GM21515 (cell line): ENCODE data around the gene ERRFI1.
A peak's percentile ranks its signal among the peaks of the same experiment; 100 is the strongest.

Experiments used
- ATAC-seq: cut with Tn5 transposase; IDR thresholded peaks from one replicate; pipeline ENCODE4 v1.9.1; 2021; ENCODE audit not compliant: unreplicated experiment

ERRFI1 gene

DNA sequence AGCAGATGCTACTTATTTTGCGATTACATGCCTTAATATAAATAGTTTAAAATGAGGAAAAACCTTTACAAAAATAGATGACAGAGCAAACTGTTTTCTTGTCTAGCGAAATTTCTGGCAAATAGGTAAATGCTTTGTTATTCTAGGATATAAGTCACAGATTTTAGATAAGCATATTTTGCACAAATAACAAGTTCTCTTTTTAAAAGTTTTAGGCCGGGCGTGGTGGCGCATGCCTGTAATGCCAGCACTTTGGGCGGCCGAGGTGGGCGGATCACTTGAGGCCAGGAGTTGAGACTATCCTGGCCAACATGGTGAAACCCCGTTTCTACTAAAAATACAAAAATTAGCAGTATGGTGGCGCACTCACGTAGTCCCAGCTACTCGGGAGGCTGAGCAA lies 20.3 kb upstream of the ERRFI1 start:
- ATAC-seq, result no peak

DNA sequence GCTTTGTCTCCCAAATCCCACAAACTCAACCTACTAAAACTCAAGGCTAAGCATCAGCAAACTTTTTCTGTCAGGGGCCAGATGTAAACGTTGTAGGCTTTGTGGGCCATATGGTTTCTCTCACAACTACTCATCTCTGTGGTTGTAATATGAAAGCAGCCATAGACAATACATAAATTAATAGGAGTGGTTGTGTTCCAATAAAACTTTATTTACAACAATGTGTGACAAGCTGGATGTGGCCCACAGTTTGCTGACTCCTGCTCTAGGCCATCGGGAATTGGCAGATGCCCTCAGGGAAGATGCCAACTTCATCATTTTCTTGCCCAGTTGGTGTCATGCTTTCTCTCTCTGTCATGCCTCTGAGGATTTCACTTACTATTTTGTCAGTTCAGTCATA lies 17.5 kb upstream of the ERRFI1 start:
- ATAC-seq, result no peak

DNA sequence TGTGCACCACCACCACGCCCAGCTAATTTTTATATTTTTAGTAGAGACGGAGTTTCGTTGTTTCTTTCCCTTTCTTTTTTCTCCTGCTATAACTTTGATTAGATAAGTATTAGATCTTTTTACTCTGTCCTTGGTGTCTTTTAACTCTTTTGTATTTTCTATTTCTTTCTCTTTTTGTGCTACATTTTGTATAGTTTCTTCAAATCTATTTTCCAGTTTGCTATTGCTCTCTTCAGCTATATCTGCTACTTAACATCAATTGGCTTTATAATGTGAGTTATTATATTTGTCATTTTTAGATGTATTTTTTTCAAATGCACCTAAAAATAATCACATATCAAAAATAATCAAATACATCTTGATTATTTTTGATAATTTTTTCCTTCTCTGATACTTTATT lies 16.0 kb upstream of the ERRFI1 start:
- no peak for ATAC-seq

DNA sequence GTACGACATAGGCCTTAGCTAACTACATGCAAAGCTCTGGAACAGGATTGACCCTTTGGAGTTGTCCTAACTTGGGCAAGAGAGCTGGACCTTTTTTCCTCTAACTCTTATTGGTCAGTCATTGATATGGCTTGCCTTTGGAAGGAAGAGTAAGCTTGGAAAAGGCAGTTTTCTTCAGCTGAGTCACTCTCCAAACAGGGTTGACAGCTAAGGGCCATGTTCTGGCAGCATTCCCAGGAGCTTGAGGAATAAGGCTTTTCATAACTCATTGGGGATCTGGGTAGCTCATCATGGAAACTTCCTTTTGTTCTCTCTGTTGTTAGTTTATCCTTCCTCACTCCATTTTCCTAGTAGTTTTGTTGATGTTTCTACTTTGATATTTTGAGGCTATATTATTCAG lies 14.5 kb upstream of the ERRFI1 start:
- ATAC-seq, result no peak

DNA sequence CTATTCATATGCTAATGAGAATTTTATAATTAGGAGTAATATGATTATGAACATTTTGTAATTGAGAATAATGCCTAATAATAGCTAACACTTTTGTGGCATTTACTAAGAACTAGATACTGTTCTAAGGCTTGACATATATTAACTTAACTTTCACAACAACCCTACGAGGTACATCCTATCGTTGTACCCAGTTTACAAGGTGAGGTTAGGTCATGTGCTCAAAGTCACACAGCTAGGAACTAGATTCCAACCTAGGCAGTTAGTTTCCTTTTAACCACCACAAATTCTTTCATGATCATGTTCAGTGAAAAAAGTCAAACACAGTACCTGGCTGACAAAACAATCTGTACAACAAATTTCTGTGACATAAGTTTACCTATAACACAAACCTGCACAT lies 13.0 kb upstream of the ERRFI1 start:
- ATAC-seq, result no peak

DNA sequence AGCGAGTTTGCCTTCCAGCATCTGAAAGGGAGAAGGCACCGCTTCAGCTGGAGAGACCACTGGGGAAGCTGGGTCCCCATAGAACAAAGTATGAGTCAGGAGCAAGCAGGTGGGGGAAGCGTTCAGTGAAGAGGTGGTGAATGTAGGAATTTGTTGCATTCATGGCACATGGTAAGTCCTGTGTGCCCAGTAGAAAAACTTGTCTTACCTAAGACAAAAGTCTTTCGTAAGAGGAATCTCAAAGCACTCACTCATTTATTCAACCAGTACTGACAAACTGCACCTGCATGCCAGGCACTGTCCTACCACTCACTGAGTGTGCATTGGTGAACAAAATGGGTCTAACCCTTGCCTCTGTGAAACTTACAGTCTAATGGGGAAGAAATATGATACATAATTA lies 9.2 kb upstream of the ERRFI1 start:
- ATAC-seq, result no peak

DNA sequence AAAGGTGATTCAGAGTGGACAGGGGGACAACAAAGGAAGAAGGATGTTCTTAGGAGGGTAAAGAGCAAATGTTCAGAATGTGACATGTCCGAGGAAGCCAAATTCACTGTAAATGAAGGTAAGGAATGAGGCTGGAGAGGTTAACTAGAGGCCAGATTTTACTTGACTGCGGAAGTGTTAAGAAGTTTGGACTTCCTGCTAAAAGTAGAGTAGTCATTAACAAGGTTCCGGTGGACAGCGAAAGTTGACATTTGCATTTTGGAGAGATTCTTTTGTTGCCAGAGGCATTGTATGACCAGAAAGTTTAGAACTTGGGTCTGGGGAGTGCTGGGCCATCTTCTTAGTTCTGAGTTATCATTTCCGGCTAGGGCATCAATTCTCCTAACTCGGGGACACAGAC lies 7.2 kb upstream of the ERRFI1 start:
- no peak for ATAC-seq

DNA sequence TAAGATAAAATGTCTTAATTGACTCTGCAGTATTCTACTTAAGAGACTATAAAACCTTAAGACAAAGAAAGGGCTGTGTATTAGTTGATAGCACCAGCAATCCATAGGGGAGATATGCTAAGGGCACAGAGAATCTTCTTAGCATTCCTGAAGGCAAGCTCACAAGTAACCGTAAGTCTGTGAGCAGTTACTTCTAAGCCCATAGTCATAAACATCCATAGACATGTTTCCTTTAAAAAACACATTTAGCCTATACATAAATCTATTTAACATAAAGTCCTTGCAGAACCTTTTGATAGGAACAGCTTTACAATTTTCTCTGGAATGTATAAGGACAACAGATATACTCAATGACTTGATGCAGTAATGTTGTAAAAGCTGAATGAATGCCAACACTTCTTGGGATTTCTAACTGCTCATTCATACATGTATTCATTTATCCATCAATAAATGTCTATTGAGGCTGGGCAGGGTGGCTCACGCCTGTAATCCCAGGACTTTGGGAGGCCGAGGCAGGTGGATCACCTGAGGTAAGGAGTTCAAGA lies 6.3 kb upstream of the ERRFI1 start:
- no peak for ATAC-seq

DNA sequence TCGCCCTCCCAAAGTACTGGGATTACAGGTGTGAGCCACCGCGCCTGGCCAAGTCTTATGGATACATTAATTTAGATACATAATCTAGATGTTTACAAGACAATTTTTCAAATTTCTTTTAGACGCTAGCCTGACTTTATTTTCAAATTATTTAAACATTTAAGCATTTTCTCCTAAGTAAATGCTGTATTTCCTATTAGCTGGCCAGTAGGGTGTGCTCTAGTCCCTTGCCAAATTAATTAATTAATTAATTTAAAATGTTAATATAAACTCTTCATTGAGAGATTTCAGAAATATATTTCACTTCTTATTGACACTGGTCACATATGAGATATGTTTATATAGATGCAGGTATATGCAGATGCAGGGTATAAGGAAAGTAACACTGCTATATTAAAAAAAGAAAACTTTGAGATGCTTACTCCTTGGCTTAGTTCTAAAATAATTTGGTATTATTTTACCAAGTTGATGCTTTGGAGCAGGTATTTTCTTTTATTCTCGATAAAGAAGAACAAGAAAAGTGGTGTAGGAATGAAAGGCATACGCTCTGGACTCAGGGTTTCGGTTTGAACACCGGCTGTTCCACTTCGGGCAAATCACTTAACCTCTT lies 5.2 kb upstream of the ERRFI1 start:
- ATAC-seq, result no peak

DNA sequence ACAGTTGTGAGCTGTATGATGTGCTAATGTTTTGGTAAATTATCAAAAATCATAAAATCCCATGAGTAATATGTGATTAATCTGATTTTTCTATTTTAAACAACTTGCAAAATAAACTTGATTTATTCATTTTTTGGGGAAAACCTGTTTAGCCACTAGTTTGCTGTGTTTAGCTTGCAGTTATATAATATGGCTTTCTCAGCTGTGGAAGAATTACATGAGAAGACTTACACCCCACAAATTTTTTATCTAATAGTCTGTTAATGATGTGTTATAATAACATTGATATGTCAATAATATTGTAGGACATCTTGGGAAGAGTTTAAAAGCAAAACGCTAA lies 2.4 kb upstream of the ERRFI1 start:
- no peak for ATAC-seq

DNA sequence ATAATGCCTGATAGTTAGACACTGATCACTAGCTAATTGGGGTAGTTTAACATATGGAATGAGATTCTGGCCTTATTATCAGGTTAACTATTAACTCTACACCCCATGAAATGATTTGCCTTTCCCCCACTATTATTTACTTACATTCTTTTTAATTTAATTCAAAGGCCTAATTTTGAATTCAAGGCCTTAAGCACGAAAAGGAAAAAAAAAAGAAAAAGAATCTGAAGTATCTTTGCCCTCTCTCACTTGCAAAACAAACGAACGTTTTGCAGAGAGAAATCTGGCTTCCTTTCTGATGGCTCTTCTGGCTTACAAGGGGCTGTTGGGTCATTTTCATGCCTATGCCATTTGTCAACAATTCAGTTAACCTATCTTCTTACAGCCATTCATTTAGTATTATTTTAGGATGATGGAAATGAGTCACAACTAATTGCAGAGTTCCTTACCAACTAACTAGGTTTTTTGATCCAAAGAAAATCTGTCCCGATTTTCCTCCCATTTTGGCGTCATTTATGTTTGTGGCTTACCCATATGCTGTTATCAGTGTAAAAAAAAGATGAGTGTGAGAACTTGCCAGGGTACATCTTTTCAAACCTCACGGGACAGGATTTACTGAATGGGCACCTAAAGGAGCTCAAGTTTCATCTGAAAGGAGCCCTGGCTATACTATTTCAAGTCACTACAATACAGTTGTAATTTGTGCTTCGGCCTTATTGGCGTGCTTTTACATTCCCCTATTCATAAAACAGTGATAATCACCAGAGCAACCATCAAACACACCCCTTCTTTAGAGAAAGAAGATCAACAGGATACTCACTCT lies 1.9 kb upstream of the ERRFI1 start:
- no peak for ATAC-seq

DNA sequence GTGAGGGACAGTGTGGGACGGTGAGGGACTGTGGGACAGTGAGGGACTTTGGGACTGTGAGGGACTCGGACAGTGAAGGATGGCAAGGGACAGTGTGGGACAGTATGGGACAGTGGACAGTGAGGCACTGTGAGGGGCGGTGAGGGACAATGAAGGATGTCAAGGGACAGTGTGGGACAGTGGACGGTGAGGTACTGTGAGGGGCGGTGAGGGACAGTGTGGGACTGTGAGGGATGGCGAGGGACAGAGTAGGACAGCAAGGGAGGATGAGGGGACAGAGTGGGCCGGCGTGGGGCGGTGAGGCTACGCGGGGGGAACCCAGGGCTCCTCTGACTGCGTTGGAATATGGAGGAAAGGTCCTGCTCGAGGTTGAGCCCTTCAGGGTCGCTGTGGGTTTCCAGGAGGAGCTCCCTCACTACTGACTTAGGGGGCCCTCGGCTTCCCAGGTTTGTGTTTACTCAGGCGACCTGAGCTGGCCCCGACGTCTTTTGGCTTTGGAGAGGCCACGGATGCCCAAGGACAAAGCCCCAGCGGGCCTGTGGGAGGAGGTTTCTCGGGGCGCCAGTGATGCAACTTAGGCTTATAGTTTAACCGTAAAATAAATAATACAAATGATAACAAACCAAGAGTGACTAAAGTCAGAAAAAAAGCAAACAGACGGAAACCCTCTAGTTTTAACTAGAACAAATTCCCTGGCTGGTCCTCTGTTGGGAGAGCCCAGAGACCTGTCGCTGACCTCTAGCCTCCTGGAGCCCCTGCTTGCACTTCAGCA lies 1.1 kb upstream of the ERRFI1 start:
- ATAC-seq, result no peak

DNA sequence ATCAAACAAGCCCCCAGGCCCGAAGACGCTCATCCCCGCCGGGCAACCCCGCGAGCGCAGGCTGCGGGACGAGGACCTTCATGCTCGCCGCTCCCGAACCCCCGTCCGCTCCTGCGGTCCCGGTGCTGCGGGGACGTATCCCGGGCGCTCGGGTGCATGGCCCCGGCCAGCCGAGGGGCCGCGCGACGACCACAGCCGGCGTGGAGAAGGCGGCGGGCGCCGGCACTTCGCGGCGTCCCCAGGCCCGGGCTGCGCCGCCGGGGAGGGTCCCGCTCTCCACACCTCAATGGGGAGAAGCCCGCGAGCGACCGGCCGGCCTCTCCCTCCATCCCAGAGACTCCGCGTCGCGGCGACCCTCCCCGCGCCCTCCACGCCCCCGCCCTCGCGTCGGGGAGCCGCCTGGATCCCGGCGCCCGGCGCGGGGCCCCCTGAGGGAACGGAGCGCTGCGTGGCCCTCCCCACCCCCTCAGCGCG lies 401 bp downstream of the ERRFI1 start:
- ATAC-seq, result peak; percentile 12

DNA sequence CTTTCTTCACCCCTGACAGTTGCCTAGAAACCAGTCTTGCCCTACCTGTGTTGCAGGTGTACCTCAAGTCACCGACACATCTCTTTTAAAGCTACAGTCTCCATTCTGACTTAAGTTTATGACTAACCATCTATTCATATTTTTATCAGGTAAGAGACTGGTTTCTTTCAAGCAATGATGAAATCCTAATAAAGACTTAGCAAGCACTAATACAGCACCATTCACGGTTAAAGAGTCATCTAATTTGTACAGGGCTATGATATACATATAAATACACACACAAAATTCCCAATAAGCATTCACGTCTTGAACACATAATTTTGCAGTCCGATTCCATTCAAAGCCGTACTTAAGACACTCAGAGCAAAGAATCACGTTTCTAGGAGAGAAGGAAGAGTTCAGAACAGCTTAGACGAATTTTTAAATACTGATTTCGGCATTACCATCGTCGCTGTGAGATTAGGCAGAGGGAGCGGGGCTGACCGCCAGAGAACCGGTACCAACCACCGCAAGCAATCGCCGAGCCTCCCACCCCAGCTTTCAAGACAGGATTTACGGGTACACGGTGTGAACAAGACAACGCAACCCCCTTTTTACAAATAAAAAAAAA lies 943 bp downstream of the ERRFI1 start:
- no peak for ATAC-seq

DNA sequence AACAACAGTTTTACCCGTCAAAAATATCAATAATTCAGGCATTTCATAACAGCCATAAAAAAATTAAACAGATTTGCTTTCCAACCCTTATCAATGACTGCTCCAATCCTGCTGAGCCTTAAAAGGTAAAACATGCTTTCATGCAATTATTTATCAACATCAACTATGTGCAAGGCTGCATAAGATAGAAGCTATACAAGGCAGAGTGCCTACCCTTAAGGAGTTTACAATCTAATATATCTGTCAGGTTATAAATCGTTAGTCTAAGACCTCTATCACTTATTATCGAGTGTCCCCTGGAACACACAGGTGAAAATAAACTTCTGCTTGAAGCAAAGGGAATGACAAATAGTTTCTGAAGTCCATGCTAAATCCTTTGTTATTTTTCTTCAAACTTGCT lies 1.8 kb downstream of the ERRFI1 start:
- no peak for ATAC-seq

DNA sequence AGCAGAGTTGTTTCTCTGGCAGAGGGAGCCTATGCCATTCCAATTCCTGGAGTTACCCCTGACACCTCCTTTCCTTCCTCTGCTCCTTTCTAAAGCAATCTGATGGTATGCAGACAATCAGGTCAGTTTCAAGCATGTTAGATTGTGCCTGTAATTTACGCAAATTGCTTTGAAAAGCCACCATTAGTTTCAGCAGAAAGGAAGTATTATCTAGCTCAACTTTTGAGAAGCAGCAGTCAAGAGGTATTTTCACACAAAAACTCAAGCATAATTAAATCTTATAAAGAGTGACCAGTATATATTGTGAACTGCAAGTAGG lies 2.2 kb downstream of the ERRFI1 start:
- no peak for ATAC-seq

DNA sequence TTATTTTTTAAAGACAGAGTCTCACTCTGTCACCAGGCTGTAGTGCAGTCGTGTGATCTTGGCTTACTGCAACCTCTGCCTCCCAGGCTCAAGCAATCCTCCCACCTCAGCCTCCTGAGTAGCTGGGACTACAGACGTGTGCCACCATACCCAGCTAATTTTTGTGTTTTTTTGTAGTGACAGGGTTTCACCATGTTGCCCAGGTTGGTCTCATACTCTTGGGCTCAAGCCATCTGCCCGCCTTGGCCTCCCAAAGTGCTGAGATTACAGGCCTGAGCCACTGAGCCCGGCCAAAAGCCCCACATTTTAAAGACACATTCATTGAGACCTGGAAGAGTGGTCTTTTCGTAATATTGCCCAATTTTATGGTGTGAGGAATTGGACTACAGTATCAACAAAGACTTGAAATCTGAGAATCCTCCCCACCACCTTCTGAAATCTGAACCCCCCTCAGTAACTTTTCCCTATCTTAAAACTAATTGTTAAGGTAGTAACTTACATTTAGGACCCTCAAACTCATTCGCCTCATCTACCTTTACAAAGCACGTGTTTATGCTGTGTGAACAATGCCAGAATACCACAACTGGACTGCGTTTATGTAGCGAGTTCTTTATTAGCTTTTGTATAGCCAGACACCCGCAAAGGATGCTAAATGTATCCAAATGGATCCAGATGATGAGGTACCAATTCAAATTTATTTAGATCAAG lies 2.7 kb downstream of the ERRFI1 start:
- no peak for ATAC-seq

DNA sequence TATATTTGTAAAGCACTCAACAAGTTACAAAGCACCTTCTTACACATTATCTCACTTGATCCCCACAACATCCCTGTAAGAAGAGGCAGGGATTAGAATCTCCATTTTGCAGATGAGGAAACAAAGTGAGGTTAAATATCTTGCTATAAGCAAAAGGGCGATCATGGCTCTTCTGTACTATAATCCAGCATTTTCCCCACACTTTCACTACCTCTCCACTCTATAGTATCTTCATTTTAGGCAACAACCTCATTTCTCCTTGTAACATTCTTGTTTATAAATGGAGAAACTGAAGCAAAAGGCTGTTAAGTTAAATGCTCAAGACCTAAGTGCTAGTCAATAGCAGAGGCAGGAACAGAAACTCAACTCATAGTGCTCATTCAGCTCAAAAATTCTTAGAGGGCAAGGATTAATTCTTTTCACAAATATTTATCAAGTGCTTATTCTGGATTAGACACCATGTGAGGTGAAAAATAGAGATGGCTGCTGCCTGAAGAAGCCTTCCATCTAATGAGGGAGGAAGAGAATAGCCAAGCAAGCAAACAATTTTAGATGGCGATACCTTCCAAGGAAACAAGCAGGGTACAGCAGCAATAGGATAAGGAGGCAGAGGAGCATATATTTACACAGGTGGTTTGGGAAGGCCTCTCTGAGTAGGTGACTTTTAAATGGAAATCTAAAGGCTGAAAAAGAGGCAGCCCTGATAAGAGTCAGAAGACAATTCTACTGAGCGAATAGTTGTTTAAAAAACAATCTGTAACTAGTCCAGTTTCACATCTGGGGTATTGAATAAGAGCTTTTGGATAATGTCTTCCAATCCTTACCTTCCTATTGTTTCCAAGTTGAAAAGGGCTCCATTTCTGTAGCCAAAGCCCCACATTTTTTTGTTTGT lies 3.5 kb downstream of the ERRFI1 start:
- no peak for ATAC-seq

DNA sequence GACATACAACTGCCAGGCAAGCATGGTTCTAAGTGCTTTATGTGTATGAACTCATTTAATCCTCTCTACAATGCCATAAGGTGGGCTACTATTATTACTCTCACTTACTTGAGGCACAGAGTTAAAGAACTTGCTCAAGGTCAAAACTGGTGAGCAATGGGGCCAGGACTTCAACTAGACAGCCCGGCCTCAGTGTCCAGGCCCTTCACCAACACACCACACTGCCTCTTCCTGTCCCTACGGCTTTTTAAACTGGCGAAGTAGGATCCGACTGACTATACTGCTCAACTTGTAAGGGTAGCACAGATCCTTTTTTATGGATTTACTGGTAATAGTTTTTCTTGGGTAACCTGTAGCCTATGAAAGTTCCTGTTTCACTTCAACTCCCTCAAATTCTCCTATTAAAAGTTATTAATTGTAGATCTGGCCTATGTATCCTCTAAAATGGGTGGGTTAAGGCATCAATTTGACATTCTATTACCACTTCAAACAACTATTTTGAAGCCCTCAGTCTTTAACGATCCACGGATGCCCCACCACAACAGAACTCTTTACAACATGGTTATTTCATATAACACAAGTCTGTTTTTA lies 4.3 kb downstream of the ERRFI1 start:
- ATAC-seq, result no peak

DNA sequence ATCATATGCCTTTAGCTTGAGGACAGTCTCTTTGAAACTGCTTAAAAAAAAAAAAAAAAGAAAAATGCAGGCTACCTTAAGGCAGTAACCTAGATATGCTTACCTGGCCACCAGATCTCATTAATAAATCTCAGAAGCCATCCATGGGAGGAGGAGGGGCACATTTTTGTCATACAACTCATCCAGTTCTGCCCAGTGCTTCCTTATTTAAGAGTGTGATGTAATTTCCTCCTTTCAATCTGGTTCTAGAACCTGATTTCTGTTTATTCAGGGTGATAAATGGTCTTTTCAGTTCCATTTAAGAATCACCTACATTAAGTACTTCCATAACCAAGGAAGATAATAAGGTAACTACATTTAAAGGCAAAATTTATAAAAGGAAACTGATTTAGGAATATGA lies 6.1 kb downstream of the ERRFI1 start:
- no peak for ATAC-seq
